H9 (cell line): Measurements from ENCODE around the gene GPR153. TPM values are rescaled to one million over a fixed set of nuclear protein-coding genes. Genes with fewer than 3 reads are reported as not detected.

Experiments
- DNase-seq: peaks from one replicate; pipeline ENCODE4 v3.0.0-alpha.2; 2017
- H2AFZ ChIP-seq: one replicate; pipeline ENCODE4 v1.6.1; 2013; ENCODE audit warnings: mild to moderate bottlenecking, low read length, control low read depth, moderate library complexity
- H2AK5ac ChIP-seq: 2 replicates; pipeline ENCODE4 v1.6.1; 2013; ENCODE audit warnings: low read length, control low read depth, mixed read lengths; ENCODE audit not compliant: insufficient read length
- H2BK120ac ChIP-seq: one replicate; pipeline ENCODE4 v1.6.1; 2013; ENCODE audit warnings: low read depth, mild to moderate bottlenecking, low read length, control low read depth, inconsistent platforms; ENCODE audit not compliant: poor library complexity, severe bottlenecking
- H2BK12ac ChIP-seq: 2 replicates; pipeline ENCODE4 v1.6.1; 2013; ENCODE audit warnings: low read length, control low read depth, mixed read lengths, low read depth; ENCODE audit not compliant: insufficient read length
- H2BK15ac ChIP-seq: 2 replicates; pipeline ENCODE4 v1.6.1; 2013; ENCODE audit warnings: low read depth, low read length, control low read depth
- H2BK20ac ChIP-seq: one replicate; pipeline ENCODE4 v1.6.1; 2013; ENCODE audit warnings: low read depth, mild to moderate bottlenecking, low read length, control low read depth, inconsistent platforms; ENCODE audit not compliant: poor library complexity, severe bottlenecking
- H2BK5ac ChIP-seq: 2 replicates; pipeline ENCODE4 v1.6.1; 2013; ENCODE audit warnings: low read length, control low read depth, mixed read lengths; ENCODE audit not compliant: insufficient read length
- H3K14ac ChIP-seq: 2 replicates; pipeline ENCODE4 v1.6.1; 2013; ENCODE audit warnings: low read length, control low read depth; ENCODE audit not compliant: insufficient read depth
- H3K18ac ChIP-seq: 2 replicates; pipeline ENCODE4 v1.6.1; 2013; ENCODE audit warnings: low read depth, mild to moderate bottlenecking, mixed read lengths, low read length, control low read depth; ENCODE audit not compliant: insufficient read length
- H3K23ac ChIP-seq: 2 replicates; pipeline ENCODE4 v1.6.1; 2013; ENCODE audit warnings: low read length, control low read depth, mixed read lengths, low read depth; ENCODE audit not compliant: insufficient read length
- H3K23me2 ChIP-seq: 2 replicates; pipeline ENCODE4 v1.6.1; 2013; ENCODE audit warnings: low read depth, mild to moderate bottlenecking, mixed read lengths, low read length, control low read depth; ENCODE audit not compliant: insufficient read length, poor library complexity, severe bottlenecking
- H3K27ac ChIP-seq: 2 replicates; pipeline ENCODE4 v1.5.1; 2013; ENCODE audit warnings: low read length, control low read depth, mixed read lengths, low read depth; ENCODE audit not compliant: insufficient read length
- H3K27me3 ChIP-seq: 2 replicates; pipeline ENCODE4 v1.6.1; 2013; ENCODE audit warnings: low read length, control low read depth, inconsistent platforms; ENCODE audit not compliant: insufficient read depth
- H3K4ac ChIP-seq: 2 replicates; pipeline ENCODE4 v1.6.1; 2013; ENCODE audit warnings: low read depth, mild to moderate bottlenecking, control low read depth, inconsistent platforms, low read length, moderate library complexity
- H3K4me1 ChIP-seq: 2 replicates; pipeline ENCODE4 v1.6.1; 2013; ENCODE audit warnings: low read length, control low read depth, inconsistent platforms; ENCODE audit not compliant: insufficient read depth
- H3K4me2 ChIP-seq: 2 replicates; pipeline ENCODE4 v1.6.1; 2013; ENCODE audit warnings: low read length, control low read depth, mixed read lengths; ENCODE audit not compliant: insufficient read length, insufficient read depth
- H3K56ac ChIP-seq: 2 replicates; pipeline ENCODE4 v1.6.1; 2013; ENCODE audit warnings: low read depth, mild to moderate bottlenecking, mixed read lengths, low read length, control low read depth; ENCODE audit not compliant: insufficient read length
- H3K79me1 ChIP-seq: 2 replicates; pipeline ENCODE4 v1.6.1; 2013; ENCODE audit warnings: low read depth, mild to moderate bottlenecking, moderate library complexity, low read length, control low read depth, inconsistent platforms; ENCODE audit not compliant: insufficient read depth, poor library complexity, severe bottlenecking
- H3K79me2 ChIP-seq: 2 replicates; pipeline ENCODE4 v1.6.1; 2013; ENCODE audit warnings: low read length, control low read depth, inconsistent platforms; ENCODE audit not compliant: insufficient read depth
- H3K9ac ChIP-seq: 2 replicates; pipeline ENCODE4 v1.6.1; 2013; ENCODE audit warnings: low read length, control low read depth, mixed read lengths; ENCODE audit not compliant: insufficient read length; ENCODE audit errors: extremely low read depth
- H3K9me3 ChIP-seq: one replicate; pipeline ENCODE4 v1.6.1; 2013; ENCODE audit warnings: low read depth, low read length, inconsistent platforms; ENCODE audit not compliant: control insufficient read depth
- H3T11ph ChIP-seq: one replicate; pipeline ENCODE4 v1.6.1; 2013; ENCODE audit warnings: mild to moderate bottlenecking, low read length, control low read depth, inconsistent platforms
- H4K20me1 ChIP-seq: one replicate; pipeline ENCODE4 v1.6.1; 2013; ENCODE audit not compliant: control insufficient read depth, insufficient read length, insufficient read depth
- H4K5ac ChIP-seq: 2 replicates; pipeline ENCODE4 v1.6.1; 2013; ENCODE audit warnings: low read depth, mild to moderate bottlenecking, mixed read lengths, low read length, control low read depth; ENCODE audit not compliant: insufficient read length
- H4K8ac ChIP-seq: replicated peaks from 2 replicates; pipeline ENCODE4 v1.6.1; 2013; ENCODE audit warnings: low read length, control low read depth, mixed read lengths, low read depth; ENCODE audit not compliant: insufficient read length
- H4K91ac ChIP-seq: 2 replicates; pipeline ENCODE4 v1.6.1; 2013; ENCODE audit warnings: low read depth, mild to moderate bottlenecking, moderate library complexity, mixed read lengths, low read length, control low read depth; ENCODE audit not compliant: insufficient read length
- H3K27ac Mint-ChIP-seq, 3 experiments: 2 replicates in 2 of 3; 3 replicates in 1 of 3; pipeline ENCODE4 v1.8.0; 2020 to 2021; ENCODE audit warnings: mixed read lengths in 3 of 3, mild to moderate bottlenecking in 1 of 3, moderate library complexity in 1 of 3
- H3K27me3 Mint-ChIP-seq: 2 replicates; pipeline ENCODE4 v1.8.0; 2021; ENCODE audit warnings: low read depth, mild to moderate bottlenecking, moderate library complexity, mixed read lengths
- H3K36me3 Mint-ChIP-seq, 3 experiments: 2 replicates in 2 of 3; 3 replicates in 1 of 3; pipeline ENCODE4 v1.8.0; 2020 to 2021; ENCODE audit warnings: low read depth in 3 of 3, mixed read lengths in 3 of 3; ENCODE audit not compliant: insufficient read depth in 1 of 3
- H3K4me1 Mint-ChIP-seq, 2 experiments: 2 replicates each; pipeline ENCODE4 v1.8.0; 2020; ENCODE audit warnings: mixed read lengths in 2 of 2
- H3K4me3 Mint-ChIP-seq, 2 experiments: 2 replicates in 1 of 2; 3 replicates in 1 of 2; pipeline ENCODE4 v1.8.0; 2020 to 2021; ENCODE audit warnings: mild to moderate bottlenecking in 2 of 2, mixed read lengths in 2 of 2, moderate library complexity in 1 of 2
- H3K9me3 Mint-ChIP-seq, 2 experiments: 2 replicates in 1 of 2; 3 replicates in 1 of 2; pipeline ENCODE4 v1.8.0; 2020; ENCODE audit warnings: mild to moderate bottlenecking in 2 of 2, mixed read lengths in 2 of 2, moderate library complexity in 1 of 2
- WGBS: extraction: QIAGEN DNeasy Blood & Tissue Kit; methylation state at CpG from one replicate; pipeline ENCODE4 v1.1.7; 2013; ENCODE audit warnings: missing lambda C conversion rate, low lambda C conversion rate, mixed read lengths; ENCODE audit not compliant: insufficient read length; ENCODE audit errors: extremely low coverage; 5-methylcytosine and 5-hydroxymethylcytosine counted together
- total RNA-seq: library from RNA; stranded (reverse); gene quantifications from 2 replicates; pipeline ENCODE4 v1.2.1, GENCODE V29; 2021
- TF ChIP-seq, protein P1 (sequence below): fragments of 200-600 bp; sonication (generic); conservative IDR thresholded peaks from 3 replicates; pipeline ENCODE4 v1.8.0; 2021; ENCODE audit warnings: antibody characterized with exemption, mild to moderate bottlenecking

GPR153 gene
- total RNA-seq, 1 experiment from 2014 or later = 8.9 TPM

DNA sequence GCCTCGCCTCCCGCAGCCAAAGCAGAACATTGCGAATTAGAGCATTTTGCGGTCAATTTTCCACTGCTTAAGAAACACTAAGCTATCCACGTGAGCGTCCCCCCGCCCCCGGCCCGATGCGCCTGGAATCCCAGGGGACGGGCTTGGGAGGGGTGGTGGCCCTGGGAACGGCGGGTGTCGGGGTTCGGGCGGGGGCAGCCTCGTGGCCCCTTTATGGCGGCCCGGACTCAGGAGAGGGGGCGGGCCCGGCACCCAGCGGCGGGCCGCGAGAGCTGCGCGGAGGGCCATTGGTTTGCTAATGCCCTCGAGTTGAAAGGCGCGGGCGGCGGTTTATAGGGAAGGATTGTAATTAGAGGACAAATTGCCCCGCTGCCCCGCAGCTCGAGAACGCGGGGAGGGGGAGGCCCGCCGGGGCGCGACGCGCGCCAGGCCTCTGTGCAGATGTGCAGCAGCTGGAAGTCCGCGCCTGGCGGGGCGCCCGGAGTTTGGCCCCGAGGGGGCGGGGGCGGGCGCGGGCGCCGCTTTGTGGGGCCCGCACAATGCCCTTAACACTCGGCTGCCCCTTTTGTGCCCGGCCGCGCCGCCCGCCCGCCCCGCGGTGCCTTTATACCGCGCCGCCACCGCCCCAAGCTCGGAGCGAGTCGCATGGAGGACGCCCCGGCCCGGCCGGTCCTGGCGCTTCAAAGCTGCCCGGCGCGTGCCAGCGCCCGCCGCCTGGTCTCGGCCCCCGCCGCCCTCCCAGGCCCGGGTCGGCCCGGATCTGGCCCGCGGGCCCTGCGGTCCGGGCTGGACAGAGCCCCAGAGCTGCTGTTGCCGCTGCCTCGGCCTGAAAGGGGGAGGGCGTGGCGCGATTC lies 18.8 kb downstream of the GPR153 start:
- H2BK15ac ChIP-seq = no peak overlapping the region
- peak overlapping the region; percentile 5 for H3K4me2 ChIP-seq
- peaks cover 5% of the 10 kb centered on the region; the same call in 1 of the 2 replicates for H3K4me1 ChIP-seq
- H4K91ac ChIP-seq = no peak overlapping the region
- Mint-ChIP-seq H3K27me3 (peaks cover 13% of the 10 kb centered on the region), H3K4me1 (peaks cover 54 to 56% of the 10 kb centered on the region in 2 experiments), H3K4me3 (peak overlapping the region; percentile 49 to 67), H3K27ac (peak overlapping the region in 2 of 3 experiments; percentile 61 to 80; a peak in 3 of 7 replicates), H3K36me3 (no peaks in the 10 kb centered on the region), H3K9me3 (no peaks in the 10 kb centered on the region; a peak in 1 of 5 replicates)
- no peak overlapping the region for H2BK20ac ChIP-seq
- H2BK12ac ChIP-seq = no peak overlapping the region
- no peak overlapping the region for H3K9ac ChIP-seq
- H2BK120ac ChIP-seq = no peak overlapping the region
- H3K23ac ChIP-seq = no peak overlapping the region
- no peaks in the 10 kb centered on the region for H3K79me2 ChIP-seq
- no peak overlapping the region for H2BK5ac ChIP-seq
- no peak overlapping the region for H3K27ac ChIP-seq
- no peaks in the 10 kb centered on the region; the same call in 1 of the 2 replicates for H3K27me3 ChIP-seq
- peak overlapping the region; percentile 54; the same call in 1 of the 2 replicates for H3K14ac ChIP-seq
- H2AK5ac ChIP-seq = no peak overlapping the region
- no peaks in the 10 kb centered on the region for H4K20me1 ChIP-seq
- H4K8ac ChIP-seq = no peak overlapping the region
- no peak overlapping the region for H3T11ph ChIP-seq
- H3K23me2 ChIP-seq = peaks cover 25% of the 10 kb centered on the region
- no peak overlapping the region for H2AFZ ChIP-seq
- peak overlapping the region; percentile 66 for H3K18ac ChIP-seq
- H3K9me3 ChIP-seq = no peaks in the 10 kb centered on the region
- H3K4ac ChIP-seq = no peak overlapping the region
- TF ChIP-seq, protein P1, sequence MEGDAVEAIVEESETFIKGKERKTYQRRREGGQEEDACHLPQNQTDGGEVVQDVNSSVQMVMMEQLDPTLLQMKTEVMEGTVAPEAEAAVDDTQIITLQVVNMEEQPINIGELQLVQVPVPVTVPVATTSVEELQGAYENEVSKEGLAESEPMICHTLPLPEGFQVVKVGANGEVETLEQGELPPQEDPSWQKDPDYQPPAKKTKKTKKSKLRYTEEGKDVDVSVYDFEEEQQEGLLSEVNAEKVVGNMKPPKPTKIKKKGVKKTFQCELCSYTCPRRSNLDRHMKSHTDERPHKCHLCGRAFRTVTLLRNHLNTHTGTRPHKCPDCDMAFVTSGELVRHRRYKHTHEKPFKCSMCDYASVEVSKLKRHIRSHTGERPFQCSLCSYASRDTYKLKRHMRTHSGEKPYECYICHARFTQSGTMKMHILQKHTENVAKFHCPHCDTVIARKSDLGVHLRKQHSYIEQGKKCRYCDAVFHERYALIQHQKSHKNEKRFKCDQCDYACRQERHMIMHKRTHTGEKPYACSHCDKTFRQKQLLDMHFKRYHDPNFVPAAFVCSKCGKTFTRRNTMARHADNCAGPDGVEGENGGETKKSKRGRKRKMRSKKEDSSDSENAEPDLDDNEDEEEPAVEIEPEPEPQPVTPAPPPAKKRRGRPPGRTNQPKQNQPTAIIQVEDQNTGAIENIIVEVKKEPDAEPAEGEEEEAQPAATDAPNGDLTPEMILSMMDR = no peak
- peak; percentile 79 for DNase-seq
- H4K5ac ChIP-seq = no peak overlapping the region
- WGBS = no CpG with 5 or more reads among the region's 99 CpGs
- no peaks in the 10 kb centered on the region for H3K79me1 ChIP-seq
- no peak overlapping the region for H3K56ac ChIP-seq
